GM18519 (cell line): Measurements from ENCODE around the gene UQCRFS1.
"Not testable (repeated sequence)": the region's sequence is repeated elsewhere in the genome, so short reads cannot be mapped to it uniquely, and the experiment has no call there.

Source experiments
- ATAC-seq: cut with Tn5 transposase; IDR thresholded peaks from one replicate; pipeline ENCODE4 v1.9.1; 2021; ENCODE audit warnings: mild to moderate bottlenecking, moderate library complexity; ENCODE audit not compliant: unreplicated experiment, low FRiP score

The UQCRFS1 gene

GRCh38 chr19:29212648-29213573 is at the start of gene UQCRFS1:
Gene UQCRFS1, minus strand, starts transcription at chr19:29213151. Its CDS starts 33 bp downstream, at chr19:29213118.
- peak; percentile 96 for ATAC-seq

- no peak for ATAC-seq
Observed at GRCh38 chr19:29262085-29262484, 49.1 kb upstream of the UQCRFS1 start.

GRCh38 chr19:29260477-29261317 is 47.7 kb upstream of the UQCRFS1 start:
- ATAC-seq: no peak

GRCh38 chr19:29259867-29260281 is 46.9 kb upstream of the UQCRFS1 start:
- ATAC-seq: no peak

- no peak for ATAC-seq
Observed at GRCh38 chr19:29259153-29259552, 46.2 kb upstream of the UQCRFS1 start.

GRCh38 chr19:29256516-29256915 is 43.6 kb upstream of the UQCRFS1 start:
- ATAC-seq: no peak

GRCh38 chr19:29255912-29256311 is 43.0 kb upstream of the UQCRFS1 start:
- ATAC-seq: no peak

GRCh38 chr19:29255006-29255405 is 42.1 kb upstream of the UQCRFS1 start:
- no peak for ATAC-seq

GRCh38 chr19:29249798-29250197 is 36.8 kb upstream of the UQCRFS1 start:
- not testable (repeated sequence) for ATAC-seq

- no peak for ATAC-seq
Observed at GRCh38 chr19:29248332-29248844, 35.4 kb upstream of the UQCRFS1 start.

GRCh38 chr19:29247872-29248271 is 34.9 kb upstream of the UQCRFS1 start:
- no peak for ATAC-seq

- ATAC-seq: no peak
Observed at GRCh38 chr19:29247471-29247870, 34.5 kb upstream of the UQCRFS1 start.

GRCh38 chr19:29247051-29247450 is 34.1 kb upstream of the UQCRFS1 start:
- ATAC-seq: no peak

- no peak for ATAC-seq
Observed at GRCh38 chr19:29245215-29245614, 32.3 kb upstream of the UQCRFS1 start.

GRCh38 chr19:29241324-29241723 is 28.4 kb upstream of the UQCRFS1 start:
- no peak for ATAC-seq

GRCh38 chr19:29239213-29239776 is 26.3 kb upstream of the UQCRFS1 start:
- no peak for ATAC-seq

- no peak for ATAC-seq
Observed at GRCh38 chr19:29233591-29233990, 20.6 kb upstream of the UQCRFS1 start.

GRCh38 chr19:29232315-29232852 is 19.4 kb upstream of the UQCRFS1 start:
- no peak for ATAC-seq

- ATAC-seq: not testable (repeated sequence)
Observed at GRCh38 chr19:29231306-29231705, 18.4 kb upstream of the UQCRFS1 start.

GRCh38 chr19:29217616-29218015 is 4.7 kb upstream of the UQCRFS1 start:
- ATAC-seq: no peak
